A204.1 (cell line): ENCODE measurements around the gene IGFLR1.
"Not testable (repeated sequence)": the region's sequence is repeated elsewhere in the genome, so short reads cannot be mapped to it uniquely, and the experiment has no call there.

Source experiments
- FAIRE-seq: peaks from 2 replicates; lab custom pipeline; 2012; peaks lifted over from hg19 to GRCh38; lab: Jason Lieb, UNC

Gene IGFLR1

DNA sequence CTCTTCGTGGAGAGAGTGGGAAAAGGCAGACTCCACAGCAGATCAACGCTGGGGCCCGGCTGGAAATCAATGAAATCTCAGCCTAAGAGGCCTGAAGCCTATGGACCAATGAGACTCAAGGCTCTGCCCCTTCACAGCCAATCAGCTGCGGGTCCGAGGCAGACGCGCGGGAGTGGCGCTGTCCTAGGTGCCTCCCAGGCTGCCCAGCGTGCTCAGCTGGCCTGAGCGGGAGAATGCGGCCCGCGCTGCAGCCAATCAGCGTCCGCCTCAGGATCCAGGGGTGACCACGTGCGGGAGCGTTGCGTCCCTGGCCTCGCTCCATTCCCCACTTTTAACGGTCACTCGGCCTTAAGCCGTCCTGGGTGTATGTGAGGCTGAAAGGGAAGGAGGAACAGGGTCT is 38.0 kb downstream of the IGFLR1 start, which contains the start of gene ZBTB32:
Gene ZBTB32, plus strand, starts transcription at position 341 of the 400 bp plus-strand sequence. CDS start 10,069 bp downstream, outside the sequence.
- no peak for FAIRE-seq

DNA sequence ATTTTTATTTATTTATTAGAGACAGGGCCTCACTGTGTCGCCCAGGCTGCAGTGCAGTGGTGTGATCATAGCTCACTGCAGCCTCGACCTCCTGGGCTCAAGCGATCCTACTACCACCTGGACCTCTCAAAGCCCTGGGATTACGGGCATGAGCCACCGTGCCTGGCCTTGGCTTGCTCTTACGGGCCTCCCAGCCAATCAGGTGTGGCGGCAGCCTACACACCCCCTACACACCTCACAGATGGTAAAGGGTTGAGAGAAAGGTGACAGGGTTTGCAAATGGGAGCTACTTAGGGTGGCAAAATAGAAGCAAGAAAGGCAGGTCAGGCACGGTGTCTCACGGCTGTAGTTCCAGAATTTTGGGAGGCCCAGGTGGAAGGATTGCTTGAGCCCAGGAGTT is 38.9 kb downstream of the IGFLR1 start:
- no peak for FAIRE-seq

DNA sequence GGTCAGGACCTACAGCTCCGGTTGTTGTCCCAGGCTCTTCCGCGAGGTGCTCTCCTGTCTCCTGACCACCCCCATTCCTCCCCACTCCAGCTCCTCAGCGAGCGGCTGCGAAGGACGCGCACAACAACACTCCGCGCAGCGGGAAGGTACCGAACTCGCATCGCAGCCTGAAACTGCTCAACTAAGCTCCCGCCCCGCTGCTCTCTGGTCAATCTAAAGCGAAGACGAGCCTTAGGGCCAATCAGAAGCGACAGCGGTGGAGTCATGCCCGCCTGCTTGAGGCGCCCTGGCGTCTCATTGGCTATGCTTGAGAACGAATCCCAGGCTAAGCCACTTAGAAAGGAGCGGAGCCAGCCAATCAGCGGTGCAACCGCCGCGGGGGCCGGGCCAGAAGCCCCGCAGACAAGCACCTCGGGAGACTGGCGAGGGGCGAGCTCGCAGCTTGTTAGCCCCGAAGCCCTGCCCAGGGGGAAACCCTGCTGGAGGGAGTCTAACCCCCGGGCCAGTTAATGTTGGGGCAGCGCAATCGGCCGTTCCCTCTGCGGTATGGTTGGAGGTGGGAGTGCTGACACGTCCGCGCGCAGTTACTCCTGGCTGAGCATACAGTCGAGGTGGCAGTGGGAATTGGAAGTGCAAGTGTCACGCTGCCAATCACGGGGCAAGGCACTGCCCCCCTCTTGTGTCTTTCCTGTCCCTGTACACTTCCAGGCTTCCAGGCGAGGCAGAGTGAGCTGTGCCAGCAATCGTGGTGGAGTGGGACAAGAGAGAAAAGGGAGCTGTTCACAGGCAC is 39.8 kb downstream of the IGFLR1 start:
- FAIRE-seq = peak; percentile 96

DNA sequence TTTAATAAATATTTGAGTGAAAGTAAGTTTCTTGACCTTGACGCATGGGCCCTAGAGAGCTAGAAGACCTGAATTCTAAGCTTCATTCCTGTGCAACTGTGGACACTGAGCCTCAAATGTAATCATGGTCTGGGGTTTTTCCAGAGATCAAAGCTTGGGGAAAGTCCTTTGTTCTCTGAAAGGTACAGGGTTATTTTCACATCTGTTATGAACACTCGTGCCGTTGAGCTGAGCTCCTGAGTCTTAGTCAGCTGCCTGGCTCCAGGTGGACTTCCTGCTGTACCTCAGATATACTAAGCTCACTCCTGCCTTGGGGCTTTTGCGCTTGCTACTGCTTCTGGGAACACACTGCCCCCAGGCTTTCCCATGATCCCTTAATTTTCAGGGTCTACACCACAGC is 45.4 kb downstream of the IGFLR1 start:
- no peak for FAIRE-seq

DNA sequence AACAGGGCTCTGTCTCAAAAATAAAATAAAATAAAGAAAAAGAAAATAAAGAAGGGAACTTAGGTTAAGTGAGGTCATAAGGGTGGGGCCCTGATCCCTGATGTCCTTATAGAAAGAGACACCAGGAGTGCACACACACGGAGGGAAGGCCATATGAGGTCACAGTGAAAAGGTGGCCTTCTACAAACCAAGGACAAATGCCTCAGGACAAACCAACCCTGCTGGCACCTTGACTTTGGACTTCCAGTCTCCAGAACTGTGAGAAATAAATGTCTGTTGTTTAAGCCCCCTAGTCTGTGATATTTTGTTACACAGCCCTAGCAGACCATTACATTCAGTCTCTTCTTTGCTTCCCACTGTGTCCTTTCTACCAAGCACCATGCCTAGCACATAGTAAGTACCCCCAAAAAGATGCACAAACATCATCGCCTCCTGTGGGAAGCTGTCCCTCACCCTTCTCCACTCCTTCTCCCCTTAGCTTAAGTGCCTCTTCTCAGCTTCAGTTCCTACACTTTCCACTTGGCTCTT is 46.3 kb downstream of the IGFLR1 start:
- FAIRE-seq = no peak

DNA sequence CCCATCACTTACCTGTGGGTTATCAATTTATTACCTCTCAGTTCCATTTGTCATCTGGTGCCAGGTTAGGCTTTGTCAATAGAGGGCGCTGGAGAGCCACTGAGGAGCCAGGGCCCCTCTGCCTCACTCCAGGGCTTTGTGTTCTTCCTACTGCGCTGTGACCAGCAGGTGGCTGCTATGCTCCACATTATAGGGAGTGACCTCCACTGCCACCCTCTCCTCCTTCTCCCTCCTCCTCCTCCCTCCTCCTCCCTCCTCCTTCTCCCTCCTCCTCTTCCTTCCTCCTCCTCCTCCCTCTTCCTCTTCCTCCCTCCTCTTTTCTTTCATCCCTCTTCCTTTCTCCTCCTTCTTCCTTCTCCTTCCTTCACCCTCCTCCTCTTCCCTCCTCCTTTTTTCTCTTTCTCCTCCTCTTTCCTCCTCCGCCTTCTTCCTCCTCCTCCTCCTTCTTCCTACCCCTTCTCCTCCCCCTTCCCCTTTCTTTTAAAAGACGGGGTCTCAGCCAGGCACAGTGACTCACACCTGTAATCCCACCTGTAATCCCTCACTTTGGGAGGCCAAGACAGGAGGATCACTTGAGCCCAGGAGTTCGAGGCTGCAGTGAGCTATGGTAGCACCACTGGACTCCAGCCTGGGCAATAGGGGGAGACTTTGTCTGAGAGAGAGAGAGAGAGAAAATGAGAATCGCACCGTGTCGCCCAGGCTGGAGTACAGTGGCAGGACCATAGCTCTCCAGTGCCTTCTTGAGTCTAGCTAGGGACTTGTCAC is 48.2 kb downstream of the IGFLR1 start:
- peak; percentile 57 for FAIRE-seq

DNA sequence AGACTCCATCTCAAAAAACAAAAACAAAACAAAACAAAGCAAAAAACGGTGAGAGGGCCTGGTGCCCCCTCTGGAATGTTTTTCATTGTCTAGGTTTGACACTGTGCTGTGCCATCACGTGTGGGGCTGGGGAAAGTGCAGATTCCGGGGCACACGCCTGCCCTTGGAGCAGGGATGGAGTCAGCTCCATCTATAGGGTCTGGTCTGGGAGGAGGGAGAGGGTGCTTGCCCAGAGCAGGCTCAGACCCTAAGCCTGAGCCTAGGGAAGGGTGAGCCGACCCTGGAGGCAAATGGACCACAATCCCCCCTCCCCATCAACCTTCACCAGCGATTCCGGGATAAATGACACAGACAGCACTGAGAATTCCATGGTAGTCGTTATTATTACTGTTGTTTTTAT is 48.8 kb downstream of the IGFLR1 start:
- FAIRE-seq = no peak

DNA sequence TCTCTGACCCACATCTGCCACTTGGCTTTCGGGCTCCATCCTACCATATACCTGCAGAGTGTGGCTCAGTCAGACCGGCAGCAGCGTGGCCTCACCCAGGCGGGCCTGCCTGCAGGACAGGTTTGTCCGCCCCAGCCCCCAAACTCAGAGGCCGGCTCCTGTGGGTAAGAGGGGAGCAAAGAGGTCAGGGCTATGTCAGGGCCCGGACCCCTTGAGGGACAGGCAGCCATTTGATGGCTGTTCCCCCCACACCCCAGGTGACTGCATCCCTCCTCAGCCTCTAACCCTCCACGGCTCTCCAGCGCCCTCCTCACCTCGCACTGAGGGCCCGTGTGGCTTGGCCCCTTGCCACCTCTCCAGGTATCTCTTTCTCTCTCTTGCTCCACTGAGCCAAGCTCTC is 50.2 kb downstream of the IGFLR1 start:
- FAIRE-seq = no peak

DNA sequence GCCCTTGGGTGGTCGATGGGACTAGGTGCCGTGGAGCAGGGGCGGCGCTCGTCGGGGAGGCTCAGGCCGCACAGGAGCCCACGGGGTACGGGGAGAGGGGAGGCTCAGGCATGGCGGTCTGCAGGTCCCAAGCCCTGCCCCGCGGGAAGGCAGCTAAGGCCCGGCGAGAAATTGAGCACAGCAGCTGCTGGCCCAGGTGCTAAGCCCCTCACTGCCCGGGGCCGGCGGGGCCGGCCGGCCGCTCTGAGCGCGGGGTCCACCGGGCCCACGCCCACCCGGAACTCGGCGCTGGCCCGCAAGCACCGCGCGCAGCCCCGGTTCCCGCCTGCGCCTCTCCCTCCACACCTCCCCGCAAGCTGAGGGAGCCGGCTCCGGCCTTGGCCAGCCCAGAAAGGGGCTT is 51.1 kb downstream of the IGFLR1 start:
- FAIRE-seq = not testable (repeated sequence)

DNA sequence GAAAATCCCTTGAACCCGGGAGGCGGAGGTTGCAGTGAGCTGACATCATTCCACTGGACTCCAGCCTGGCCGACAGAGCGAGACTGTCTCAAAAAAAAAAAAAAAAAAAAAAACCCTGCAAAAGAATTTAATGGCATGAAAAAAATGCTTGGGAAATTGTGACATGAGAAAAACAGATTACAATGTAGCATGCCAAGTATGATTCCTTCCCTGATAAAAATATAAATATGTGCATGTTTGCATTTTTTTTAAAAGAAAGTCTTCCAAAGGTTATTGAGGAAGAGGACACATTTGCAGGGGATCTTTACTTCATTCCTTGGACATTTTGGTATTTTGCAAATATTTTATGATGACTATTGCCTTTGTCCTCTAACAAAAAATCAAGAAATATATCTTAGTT is 52.4 kb downstream of the IGFLR1 start:
- FAIRE-seq = no peak
